Epithelial cell of prostate (primary cell): ENCODE data around the gene SMIM44.
"Not testable (repeated sequence)": the region's sequence is repeated elsewhere in the genome, so short reads cannot be mapped to it uniquely, and the experiment has no call there.

Experiments used
- DNase-seq: peaks from one replicate; pipeline ENCODE4 v3.0.0-alpha.2; 2011; ENCODE audit warnings: low read depth, low spot score
- H3K27ac ChIP-seq: fragments of 450-650 bp; 2 replicates; pipeline ENCODE4 v1.5.1; 2017; ENCODE audit warnings: mild to moderate bottlenecking

Gene SMIM44

DNA sequence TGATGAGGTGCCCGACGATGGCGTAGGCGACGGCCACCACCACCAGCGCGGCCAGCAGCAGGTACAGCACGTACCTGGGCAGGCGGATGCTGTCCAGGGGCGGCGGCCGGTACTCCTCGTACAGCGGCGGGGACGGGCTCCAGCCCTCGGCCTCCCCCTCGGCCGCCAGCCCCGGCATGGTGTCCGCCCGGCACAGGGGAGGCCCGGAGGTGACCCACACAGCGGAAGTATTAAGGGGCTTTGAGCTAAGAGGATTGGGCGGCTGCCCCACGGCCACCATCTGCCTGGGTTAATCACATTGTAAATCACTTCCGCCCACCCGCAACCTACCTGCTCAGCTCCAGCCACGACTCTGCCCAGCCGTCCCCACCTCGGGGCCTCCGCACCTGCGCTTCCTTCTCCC, at the start of gene SMIM44:
Gene SMIM44 (minus strand): TSS at position 216 of the 403 bp plus-strand sequence. CDS start 38 bp downstream, at position 178.
- DNase-seq: no peak
- no peak within 1 kb of the TSS for H3K27ac ChIP-seq

DNA sequence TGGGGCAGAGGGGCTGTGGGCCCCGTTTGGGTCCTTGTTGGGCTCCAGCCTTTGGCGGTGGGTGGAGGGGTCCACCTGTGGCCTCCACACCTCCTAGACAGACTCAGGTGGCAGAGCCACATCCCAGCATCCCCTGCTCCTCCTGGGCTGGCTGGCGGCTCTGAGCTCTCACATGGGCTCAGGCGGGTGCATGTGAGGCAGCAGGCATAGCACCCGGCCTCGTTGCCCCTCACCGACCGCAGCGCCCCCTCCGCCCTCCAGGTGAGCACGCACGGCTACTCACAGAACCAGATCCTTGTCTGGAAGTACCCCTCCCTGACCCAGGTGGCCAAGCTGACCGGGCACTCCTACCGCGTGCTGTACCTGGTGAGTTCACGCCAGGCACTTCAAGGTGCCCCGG, 49.8 kb upstream of the SMIM44 start:
- DNase-seq: no peak
- H3K27ac ChIP-seq: no peak overlapping the region

DNA sequence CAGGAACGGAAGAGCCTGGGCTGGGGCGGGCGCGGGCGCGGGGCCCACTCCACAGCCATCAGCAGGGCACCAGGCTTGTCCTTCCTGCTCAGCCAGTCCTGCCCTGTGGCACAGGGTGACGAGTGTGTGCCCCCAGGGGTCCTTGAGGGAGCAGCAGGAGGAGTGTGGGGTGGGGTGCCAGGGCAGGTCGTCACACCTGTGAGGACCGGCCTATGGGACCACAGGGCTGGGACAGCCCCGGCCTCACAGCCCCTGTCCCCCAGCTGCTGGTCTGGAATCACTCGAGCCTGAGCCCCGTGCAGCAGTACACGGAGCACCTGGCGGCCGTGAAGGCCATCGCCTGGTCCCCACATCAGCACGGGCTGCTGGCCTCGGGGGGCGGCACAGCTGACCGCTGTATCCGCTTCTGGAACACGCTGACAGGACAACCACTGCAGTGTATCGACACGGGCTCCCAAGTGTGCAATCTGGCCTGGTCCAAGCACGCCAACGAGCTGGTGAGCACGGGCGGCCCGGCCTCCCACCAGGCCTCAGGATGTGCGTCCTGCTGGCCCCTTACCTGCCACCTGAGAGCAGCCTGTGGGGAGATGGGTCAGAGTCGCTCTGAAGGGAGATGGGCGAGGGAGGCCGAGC, 49.0 kb upstream of the SMIM44 start:
- DNase-seq: no peak
- H3K27ac ChIP-seq: no peak overlapping the region

DNA sequence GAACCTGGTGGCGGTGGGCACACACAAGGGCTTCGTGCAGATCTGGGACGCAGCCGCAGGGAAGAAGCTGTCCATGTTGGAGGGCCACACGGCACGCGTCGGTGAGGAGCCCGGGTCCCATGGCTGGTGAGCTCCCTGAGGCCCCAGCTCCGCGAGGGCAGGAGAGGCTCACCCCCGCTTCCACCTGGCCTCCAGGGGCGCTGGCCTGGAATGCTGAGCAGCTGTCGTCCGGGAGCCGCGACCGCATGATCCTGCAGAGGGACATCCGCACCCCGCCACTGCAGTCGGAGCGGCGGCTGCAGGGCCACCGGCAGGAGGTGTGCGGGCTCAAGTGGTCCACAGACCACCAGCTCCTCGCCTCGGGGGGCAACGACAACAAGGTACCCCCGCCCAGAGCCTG, 48.5 kb upstream of the SMIM44 start:
- no peak overlapping the region for H3K27ac ChIP-seq
- DNase-seq: no peak

DNA sequence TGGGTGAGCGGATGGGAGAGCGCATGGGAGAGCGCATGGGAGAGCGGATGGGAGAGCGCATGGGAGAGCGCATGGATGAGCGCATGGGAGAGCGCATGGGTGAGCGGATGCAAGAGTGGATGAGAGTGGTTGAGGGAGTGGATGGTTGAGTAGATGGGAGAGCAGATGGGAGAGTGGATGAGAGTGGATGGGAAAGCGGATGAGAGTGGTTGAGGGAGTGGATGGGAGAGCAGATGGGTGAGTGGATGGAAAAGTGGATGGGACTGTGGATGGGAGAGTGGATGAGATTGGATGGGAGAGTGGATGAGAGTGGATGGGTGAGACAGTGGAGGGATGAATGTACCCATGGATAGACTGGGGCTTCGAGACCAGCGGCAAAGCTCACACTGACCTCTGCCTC, 47.1 kb upstream of the SMIM44 start:
- no peak overlapping the region for H3K27ac ChIP-seq
- no peak for DNase-seq

DNA sequence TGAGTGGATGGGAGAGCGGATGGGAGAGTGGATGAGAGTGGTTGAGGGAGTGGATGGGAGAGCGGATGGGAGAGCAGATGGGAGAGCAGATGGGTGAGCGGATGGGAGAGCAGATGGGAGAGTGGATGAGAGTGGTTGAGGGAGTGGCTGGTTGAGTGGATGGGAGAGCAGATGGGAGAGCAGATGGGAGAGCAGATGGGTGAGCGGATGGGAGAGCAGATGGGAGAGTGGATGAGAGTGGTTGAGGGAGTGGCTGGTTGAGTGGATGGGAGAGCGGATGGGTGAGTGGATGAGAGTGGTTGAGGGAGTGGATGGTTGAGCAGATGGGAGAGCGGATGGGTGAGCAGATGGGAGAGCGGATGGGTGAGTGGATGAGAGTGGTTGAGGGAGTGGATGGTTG, 46.1 kb upstream of the SMIM44 start:
- H3K27ac ChIP-seq, DNase-seq: not testable (repeated sequence)

DNA sequence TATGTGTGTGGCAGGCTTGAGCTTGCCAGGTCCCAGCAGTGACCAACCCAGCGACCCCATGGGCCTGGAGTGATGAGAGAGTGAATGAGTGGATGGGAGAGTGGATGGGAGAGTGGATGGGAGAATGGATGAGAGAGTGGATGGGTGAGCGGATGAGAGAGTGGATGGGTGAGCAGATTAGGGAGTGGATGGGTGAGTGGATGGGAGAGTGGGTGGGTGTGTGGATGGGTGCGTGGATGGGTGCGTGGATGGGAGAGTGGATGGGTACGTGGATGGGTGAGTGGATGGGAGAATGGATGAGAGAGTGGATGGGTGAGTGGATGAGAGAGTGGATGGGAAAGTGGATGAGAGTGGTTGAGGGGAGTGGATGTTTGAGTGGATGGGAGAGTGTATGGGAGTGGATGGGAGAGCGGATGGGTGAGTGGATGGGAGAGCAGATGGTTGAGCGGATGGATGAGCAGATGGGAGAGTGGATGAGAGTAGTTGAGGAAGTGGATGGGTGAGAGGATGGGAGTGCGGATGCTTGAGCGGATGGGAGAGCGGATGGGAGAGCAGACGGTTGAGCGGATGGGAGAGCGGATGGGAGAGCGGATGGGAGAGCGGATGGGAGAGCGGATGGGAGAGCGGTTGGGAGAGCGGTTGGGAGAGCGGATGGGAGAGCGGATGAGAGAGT, 45.4 kb upstream of the SMIM44 start:
- no peak for DNase-seq
- no peak overlapping the region for H3K27ac ChIP-seq

DNA sequence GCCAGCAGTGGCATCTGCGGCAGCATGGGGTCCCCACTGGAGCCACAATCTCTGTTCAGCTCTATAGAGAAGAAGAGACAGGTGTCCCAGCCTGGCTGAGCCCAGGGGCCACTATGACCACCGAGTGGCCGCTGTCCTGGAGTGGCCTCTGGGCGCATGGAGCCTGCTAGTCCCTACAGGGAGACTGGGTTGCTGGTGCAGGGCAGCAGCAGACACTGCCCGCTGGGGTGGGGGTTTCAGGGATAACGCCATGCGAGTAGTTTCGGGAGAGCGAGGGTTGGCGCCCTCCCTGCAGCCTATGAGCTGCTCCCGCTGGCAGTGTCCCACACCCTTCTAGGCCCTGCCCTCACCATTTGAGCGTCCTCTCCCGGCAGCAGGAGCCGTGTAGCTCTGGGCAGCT, 44.8 kb upstream of the SMIM44 start:
- DNase-seq: no peak
- no peak overlapping the region for H3K27ac ChIP-seq

DNA sequence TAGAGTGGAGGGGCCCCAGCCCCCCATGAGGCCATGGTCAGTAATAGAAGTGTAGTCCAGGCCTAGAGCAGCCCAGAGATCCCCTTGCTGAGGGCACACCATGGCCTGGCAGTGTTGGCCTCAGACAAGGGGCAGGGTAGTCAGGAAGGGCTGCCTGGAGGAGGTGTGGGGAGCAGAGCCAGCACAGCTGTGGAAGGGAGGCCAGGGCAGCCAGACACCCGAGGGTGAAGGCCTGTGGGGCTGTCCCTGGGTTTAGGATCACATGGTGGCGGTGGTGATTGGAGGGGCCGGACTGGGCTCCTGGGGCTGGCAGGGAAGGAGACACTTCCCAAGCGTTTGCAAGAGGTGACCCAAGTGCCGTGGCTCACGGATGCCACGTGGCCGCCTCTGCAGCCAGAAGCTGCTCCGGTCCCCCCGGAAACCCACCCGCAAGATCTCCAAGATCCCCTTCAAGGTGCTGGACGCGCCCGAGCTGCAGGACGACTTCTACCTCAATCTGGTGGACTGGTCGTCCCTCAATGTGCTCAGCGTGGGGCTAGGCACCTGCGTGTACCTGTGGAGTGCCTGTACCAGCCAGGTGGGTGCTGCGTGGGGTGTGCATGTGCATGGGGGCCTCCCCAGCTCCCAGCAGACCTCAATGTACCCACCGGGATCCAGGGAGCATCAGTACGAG, 44.1 kb upstream of the SMIM44 start:
- no peak for DNase-seq
- H3K27ac ChIP-seq: no peak overlapping the region

DNA sequence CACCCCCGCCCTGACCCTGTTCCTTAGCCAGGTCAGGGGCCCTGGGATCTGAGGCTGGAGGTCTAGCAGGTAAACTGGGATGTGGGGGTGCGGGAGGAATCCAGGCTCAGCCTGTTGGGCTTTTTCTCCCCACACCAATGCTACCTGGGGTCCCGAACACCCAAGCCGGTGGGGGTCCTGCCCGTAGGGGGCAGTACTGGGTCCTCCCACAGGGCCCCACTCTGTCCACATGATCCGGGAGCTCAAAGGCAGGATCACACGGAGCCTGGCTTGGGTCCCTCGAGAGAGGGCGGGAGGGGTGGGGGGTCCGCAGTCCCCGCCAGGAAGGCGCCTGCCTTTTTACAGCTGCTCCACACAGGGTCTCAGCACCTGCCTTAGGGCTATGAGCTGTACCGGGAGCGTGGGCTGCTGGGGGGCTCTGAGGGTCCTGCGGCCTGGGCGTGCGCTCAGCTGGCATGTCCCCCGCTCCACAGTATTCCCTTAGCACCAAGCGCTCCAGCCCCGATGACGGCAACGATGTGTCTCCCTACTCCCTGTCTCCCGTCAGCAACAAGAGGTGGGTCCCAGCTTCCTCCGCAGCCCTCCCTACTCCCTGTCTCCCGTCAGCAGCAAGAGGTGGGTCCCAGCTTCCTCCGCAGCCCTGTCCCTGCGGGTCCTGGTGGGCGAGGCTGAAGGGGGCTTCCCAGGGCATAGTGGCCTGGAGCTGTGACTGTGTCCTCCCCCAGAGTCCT, 43.4 kb upstream of the SMIM44 start:
- H3K27ac ChIP-seq: no peak overlapping the region
- no peak for DNase-seq

DNA sequence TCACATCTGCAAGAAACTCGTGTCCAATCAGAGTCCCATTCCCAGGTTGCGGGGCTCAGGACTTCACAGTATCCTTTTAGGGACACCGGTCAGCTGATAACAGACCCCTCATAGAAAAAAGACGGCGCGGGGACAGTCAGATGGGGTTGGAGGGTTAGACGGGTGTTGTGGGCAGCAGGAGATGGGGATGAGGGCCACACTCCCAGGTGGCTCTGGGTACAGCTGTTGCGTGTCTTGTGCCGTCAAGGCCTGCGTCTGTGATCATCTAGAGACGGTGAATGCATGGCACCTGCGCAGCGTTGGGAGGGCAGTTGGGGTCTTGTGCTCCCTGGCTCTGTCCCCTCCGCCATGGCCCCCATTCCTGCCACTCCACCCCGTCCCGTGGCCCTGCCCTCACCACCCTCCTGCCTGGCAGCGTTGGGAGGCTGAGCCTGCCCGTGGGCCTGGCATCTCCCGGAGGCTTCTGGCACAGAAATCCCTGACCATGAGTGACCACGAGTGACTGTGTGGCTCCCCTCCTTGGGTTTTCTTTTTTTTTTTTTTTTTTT, 41.7 kb upstream of the SMIM44 start:
- H3K27ac ChIP-seq: no peak overlapping the region
- DNase-seq: no peak

DNA sequence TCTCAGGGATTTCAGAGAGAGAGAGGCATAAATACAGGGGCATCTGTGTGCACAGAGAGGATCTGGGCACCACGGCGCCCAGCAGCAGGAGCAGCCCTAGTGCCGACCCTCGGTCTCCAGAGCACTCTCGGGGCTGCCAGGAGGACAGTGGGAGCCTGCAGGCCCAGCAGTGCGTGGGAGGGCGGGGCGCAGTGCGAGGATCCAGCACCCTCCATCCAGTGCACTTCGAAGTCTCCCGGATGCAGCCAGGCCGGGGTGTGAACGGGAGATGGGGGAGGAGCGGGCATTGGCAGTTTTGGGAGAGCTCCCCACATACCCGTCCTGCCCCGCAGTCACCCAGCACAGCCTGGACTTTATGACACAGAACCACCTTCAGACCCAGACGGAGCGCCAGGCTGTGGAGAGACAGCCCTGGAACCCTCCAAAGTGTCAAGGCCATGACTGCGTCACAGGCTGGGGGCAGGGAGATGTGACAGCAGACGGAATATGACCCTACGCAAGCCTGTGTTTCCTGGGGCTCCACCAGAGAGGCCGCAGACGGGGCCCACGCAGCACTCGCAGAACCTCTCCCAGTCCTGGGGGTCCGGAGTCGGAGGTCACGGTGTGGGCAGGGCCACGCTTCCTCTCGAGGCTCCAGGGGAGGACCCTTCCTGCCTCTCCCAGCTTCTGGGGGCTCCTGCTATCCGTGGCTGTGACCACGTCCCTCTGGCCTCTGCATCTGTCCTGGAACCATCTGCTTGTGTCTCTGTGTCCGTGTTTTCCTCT, 41.0 kb upstream of the SMIM44 start:
- H3K27ac ChIP-seq: no peak overlapping the region
- DNase-seq: no peak

DNA sequence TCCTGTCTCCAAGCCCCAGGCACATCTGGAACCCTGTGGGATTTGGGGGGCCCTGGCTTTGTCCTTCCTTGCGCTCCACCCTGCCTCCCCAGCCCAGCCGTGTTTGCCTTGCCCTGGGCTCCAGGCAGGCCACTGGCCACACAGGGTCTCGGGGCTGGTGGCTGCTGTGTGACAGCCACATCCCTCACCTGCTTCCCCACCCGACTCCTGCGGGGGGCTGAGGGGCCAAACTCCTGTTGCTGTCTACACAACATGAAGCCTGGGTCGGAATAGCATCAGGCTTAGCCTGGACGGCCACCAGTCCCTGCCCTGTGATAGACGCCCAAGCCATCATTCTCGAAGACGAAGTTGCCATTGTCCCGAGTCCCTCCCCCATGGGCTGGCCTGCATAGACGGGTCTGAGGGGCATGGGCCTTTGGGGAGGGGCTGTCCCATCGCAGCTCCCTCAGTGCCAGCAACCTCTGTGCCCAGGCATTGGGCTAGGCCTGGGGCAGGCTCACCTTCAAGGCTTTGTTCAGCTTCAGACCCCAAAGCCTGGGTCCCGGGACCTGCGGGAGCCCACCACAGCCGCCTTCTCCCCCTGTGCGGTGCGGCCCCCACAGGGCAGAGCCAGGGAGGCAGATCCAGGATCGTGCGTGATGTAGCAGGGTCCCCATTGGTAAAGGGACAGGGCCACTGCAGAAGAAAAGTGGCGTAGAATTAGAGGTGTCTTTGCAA, 40.3 kb upstream of the SMIM44 start:
- no peak overlapping the region for H3K27ac ChIP-seq

DNA sequence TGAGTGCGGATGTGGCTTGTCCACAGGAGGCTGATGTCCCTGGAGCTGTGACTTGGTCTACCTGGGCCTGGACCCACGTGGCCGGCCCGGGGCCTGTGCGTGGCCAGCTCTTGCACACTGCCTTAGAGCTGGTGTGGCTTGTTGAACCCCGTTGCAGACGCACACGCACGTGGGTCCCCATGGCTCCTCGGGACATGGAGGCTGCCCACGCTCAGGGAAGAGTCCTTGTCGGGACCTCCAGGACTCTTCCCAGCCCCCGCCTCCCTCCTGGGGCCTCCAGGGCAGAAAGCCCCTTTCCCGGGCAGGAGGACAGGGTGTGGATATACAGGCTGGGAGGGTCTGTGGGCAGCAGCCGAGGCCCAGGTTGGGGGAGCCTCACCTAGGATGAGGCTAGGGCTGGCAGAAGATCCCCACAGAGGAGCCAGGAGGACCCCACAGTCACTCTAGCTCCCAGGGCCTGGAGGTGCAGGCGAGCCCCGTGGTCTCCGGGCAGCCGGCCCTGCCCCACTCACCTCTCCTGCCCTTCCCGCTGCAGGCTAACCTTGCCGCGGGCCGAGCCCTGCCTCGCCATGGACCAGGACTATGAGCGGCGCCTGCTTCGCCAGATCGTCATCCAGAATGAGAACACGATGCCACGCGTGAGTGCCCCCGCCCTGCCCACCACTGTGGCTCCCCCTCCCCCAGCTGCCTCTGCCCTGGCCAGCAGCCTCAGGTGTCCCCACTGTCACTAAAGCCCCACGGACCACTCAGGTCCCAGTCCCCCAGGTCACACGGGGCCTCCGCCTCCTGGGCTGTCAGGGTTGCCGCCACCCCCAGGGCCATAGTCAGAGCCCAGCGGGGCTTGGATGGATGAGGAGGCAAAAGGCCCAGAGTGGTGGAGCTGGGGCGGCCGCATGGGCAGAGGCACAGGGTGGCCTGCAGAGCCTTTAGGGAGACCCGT, 39.5 kb upstream of the SMIM44 start:
- DNase-seq: no peak
- no peak overlapping the region for H3K27ac ChIP-seq

More for the DNA sequence above, 40.3 kb upstream of the SMIM44 start:
- no peak for DNase-seq

DNA sequence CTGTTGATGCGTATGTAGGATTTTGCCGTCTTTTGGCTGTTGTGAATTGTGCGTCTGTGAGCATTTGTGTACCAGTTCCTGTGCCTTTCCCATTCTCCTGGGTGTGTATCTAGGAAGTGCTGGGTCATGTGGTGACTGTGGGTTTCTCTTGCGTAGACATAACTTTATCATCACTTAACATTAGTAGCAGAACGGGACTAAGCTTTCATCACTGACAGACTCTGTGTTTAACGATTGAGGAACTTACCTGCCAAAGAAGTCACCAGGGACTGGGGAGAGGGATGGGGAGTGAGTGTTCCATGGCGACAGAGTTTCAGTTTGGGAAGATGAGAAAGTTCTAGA, 37.8 kb upstream of the SMIM44 start:
- peak; percentile 78 for DNase-seq
- peak overlapping the region; percentile 87 for H3K27ac ChIP-seq

DNA sequence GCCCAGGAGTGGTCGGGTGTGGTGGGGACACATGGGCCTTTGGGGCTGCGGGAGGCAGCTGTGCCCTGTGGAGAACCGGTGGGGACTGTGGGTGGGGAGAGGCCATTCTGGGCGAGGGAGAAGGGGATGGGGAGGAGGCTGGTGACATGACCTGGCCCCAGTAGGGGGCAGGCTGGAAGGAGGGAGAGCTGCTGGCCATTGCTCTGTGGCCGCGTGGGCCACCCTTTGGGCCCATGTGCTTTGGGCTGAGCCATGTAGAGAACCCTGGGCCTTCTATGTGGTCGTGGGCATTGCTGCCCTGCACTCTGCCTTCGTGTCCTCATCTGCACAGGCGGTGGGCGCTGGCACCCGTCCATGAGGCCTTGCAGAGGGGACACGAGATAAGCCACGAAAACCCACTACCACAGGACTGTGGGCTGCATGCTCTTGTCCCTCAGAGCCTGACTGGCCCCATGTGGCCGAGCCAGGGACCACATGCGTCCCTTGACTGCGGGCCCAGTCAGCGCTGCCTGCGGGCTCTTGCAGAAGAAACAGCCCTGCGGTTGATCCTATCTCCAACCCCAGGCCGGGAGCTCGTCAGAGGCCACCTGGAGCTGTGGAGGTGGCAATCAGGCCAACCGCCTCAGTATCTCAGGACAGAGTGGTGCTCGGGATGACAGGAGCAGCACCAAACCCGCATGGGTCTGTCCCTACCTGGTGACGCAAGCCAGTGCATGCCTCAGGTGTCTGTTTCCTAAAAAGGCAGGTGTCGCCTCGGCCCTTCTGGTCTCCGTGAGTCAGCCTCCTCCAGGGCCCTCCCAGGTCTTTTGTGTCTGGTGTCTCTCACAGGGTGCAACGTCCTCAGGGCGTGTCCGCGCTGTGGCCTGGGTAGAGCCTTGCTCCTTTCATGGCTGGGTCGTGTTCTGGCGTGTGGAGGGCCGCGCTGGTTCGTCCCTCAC, 37.2 kb upstream of the SMIM44 start:
- DNase-seq: peak; percentile 70
- H3K27ac ChIP-seq: peak overlapping the region; percentile 87

DNA sequence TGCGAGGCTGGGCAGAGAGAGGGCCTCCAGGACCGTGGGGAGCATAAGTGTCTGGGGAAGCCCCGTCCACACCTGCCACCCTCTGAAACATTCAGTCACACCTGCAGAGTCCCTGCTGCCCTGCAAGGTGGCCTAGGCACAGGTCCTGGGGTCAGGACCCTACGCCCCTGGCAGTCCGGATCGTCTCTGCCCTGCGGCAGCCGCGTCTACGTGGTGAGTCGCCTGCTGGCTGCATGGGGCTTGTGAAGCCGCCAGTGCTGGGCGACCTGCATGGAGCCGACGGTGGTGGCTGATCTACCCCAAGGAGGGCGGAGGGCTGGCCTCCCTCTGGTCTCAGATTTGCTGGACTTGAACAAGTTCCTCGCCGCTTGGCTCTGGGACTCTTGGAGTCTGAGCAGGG, 35.9 kb upstream of the SMIM44 start:
- no peak for DNase-seq
- no peak overlapping the region for H3K27ac ChIP-seq
